ENCODE results near the gene ARID3A. TPM values are rescaled to one million over a fixed set of nuclear protein-coding genes. Genes with fewer than 3 reads are reported as not detected.

Gene ARID3A
- total RNA-seq, 4 donors from 2014 or later, result 1.8 to 9.9 (median 7.8) TPM

DNA sequence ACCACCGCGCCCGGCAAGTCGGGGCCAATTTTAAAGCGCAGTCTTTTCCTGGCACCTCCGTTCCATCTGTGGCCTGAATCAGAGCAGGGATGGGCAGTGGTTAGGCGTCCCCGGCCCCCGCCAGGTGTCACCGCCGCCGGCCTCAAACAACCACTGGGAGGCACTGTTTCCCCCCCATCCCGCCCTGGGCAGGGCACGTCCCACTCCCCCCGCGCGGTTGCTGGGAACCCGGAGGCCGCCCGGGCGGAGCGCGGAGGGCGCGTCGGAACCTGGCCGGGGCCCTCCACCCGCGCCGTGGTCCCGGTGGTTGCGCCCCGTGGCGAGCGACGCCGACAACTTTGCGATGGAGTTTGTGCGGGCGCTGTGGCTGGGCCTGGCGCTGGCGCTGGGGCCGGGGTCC is 74.3 kb downstream of the ARID3A start, which contains the start of gene GRIN3B:
GRIN3B (plus strand) TSS at position 325 of the 400 bp plus-strand sequence; CDS start at position 344, 19 bp downstream.
- peaks cover 0 to 9% of the 10 kb centered on the region in 2 donors for H3K4me1 ChIP-seq
- H3K27ac ChIP-seq, result no peak within 1 kb of the TSS
- intact Hi-C loops (cut with DNase I; ENCODE audit: low total_unique reads), result loop anchor here (2.0 kb wide), 1 partner anchor 229 kb away; no protein-coding TSS in a partner anchor
- DNase-seq (no peak), ATAC-seq (no peak)
- no peaks in the 10 kb centered on the region for H3K9me3 ChIP-seq
- TF ChIP-seq, protein P1, sequence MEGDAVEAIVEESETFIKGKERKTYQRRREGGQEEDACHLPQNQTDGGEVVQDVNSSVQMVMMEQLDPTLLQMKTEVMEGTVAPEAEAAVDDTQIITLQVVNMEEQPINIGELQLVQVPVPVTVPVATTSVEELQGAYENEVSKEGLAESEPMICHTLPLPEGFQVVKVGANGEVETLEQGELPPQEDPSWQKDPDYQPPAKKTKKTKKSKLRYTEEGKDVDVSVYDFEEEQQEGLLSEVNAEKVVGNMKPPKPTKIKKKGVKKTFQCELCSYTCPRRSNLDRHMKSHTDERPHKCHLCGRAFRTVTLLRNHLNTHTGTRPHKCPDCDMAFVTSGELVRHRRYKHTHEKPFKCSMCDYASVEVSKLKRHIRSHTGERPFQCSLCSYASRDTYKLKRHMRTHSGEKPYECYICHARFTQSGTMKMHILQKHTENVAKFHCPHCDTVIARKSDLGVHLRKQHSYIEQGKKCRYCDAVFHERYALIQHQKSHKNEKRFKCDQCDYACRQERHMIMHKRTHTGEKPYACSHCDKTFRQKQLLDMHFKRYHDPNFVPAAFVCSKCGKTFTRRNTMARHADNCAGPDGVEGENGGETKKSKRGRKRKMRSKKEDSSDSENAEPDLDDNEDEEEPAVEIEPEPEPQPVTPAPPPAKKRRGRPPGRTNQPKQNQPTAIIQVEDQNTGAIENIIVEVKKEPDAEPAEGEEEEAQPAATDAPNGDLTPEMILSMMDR (IDR thresholded peaks at IDR 0.05 in 4 of 5, conservative IDR thresholded peaks at IDR 0.05 in 1 of 5), result peak in 4 of 5 experiments; percentile 3 to 47 (median 30)
- no peak for TF ChIP-seq POLR2A (IDR thresholded peaks at IDR 0.05)
- no peak within 1 kb of the TSS for H3K4me3 ChIP-seq
- in situ Hi-C loops (cut with MboI; ENCODE audit: low sequenced_read_pairs in 4 of 4), result no loop called here
- peaks cover 63 to 78% (median 65%) of the 10 kb centered on the region in 3 donors for H3K27me3 ChIP-seq
- no peaks in the 10 kb centered on the region for H3K36me3 ChIP-seq

DNA sequence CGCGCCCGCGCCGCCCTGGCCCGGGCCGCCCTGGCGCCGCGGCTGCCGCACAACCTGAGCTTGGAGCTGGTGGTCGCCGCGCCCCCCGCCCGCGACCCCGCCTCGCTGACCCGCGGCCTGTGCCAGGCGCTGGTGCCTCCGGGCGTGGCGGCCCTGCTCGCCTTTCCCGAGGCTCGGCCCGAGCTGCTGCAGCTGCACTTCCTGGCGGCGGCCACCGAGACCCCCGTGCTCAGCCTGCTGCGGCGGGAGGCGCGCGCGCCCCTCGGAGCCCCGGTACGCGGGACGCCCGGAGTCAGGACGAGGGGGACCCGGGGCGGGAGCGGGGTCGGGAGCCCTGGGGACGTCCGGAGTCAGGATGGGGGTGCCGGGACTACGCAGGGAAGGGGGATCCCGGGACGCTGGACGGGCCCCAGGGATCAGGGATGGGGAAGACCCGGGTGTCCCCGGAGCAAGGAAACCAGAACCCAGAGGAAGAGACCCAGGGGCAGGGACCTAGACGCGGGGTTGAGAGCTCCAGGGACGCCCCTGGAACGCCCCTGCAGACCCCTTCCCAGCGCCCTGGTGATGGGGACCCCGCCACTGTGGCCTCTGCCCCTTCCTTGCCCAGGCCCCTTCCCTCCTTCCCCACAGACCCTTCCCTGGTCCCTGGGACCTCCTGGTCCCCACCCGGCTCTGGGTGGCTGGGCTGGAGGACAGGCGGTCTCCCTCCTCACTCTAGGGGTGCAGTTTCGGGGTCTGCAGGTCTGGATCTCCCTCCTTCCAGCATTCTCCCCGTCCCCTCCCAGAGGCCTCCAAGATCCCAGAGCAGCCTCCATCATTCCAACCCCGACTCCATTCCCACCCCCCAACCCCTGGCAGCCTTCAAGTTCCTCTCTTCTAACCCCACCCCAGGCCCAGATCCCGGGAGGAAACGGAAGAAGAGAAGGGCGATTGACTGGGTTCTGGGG is 75.0 kb downstream of the ARID3A start:
- DNase-seq (no peak), ATAC-seq (peak in 1 of 2 donors; percentile 3)
- H3K27me3 ChIP-seq, result peaks cover 61 to 75% (median 62%) of the 10 kb centered on the region in 3 donors
- H3K4me1 ChIP-seq, result peaks cover 0 to 8% of the 10 kb centered on the region in 2 donors
- no peak overlapping the region for H3K27ac ChIP-seq
- no peaks in the 10 kb centered on the region for H3K9me3 ChIP-seq
- no peaks in the 10 kb centered on the region for H3K36me3 ChIP-seq
- intact Hi-C loops (cut with DNase I; ENCODE audit: low total_unique reads) (loop anchor here (2.0 kb wide), 1 partner anchor 230 kb away; no protein-coding TSS in a partner anchor), in situ Hi-C loops (cut with MboI; ENCODE audit: low sequenced_read_pairs in 4 of 4) (no loop called here)
- H3K4me3 ChIP-seq, result no peak overlapping the region
- no peak for TF ChIP-seq POLR2A (IDR thresholded peaks at IDR 0.05)
- TF ChIP-seq, protein P1 (IDR thresholded peaks at IDR 0.05 in 4 of 5, conservative IDR thresholded peaks at IDR 0.05 in 1 of 5), result no peak

DNA sequence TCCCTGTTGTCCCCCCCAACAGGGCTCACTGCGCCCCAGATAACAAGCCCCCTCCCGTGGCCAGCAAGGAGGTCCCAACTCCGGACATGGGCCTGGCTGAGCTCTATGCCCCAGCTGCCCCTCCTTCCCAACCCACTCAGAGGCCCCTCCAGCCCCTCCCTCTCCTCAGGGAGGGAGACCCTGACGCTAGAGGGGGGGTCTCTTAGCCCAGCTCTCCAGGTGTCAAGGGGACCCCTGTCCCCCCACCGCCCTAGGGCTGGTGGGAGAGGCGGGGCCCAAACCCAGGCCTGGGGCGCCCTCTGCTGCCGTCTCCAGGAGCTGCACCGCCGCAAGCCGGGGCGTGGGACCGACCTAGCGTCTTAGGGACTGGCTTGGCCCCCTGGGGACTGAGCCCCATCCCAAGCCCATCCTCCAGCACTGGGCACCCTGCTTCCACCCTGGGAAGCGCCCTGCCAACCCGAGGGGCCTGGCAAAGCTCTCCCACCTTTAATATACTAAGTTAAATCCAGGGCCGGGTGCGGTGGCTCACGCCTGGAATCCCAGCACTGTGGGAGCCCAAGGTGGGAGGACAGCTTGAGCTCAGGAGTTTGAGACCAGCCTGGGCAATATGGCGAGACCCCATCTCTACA is 75.8 kb downstream of the ARID3A start:
- DNase-seq (no peak), ATAC-seq (peak; percentile 46 to 58)
- H3K9me3 ChIP-seq, result no peaks in the 10 kb centered on the region
- no peak overlapping the region for H3K27ac ChIP-seq
- no peaks in the 10 kb centered on the region for H3K4me1 ChIP-seq
- intact Hi-C loops (cut with DNase I; ENCODE audit: low total_unique reads), result loop anchor here (2.0 kb wide), 1 partner anchor 231 kb away; no protein-coding TSS in a partner anchor
- peaks cover 54 to 67% (median 54%) of the 10 kb centered on the region in 3 donors for H3K27me3 ChIP-seq
- no peak overlapping the region for H3K4me3 ChIP-seq
- in situ Hi-C loops (cut with MboI; ENCODE audit: low sequenced_read_pairs in 4 of 4), result no loop called here
- no peaks in the 10 kb centered on the region for H3K36me3 ChIP-seq
- TF ChIP-seq, protein P1 (IDR thresholded peaks at IDR 0.05 in 4 of 5, conservative IDR thresholded peaks at IDR 0.05 in 1 of 5), result peak; percentile 82 to 92 (median 85)
- TF ChIP-seq POLR2A (IDR thresholded peaks at IDR 0.05), result no peak

DNA sequence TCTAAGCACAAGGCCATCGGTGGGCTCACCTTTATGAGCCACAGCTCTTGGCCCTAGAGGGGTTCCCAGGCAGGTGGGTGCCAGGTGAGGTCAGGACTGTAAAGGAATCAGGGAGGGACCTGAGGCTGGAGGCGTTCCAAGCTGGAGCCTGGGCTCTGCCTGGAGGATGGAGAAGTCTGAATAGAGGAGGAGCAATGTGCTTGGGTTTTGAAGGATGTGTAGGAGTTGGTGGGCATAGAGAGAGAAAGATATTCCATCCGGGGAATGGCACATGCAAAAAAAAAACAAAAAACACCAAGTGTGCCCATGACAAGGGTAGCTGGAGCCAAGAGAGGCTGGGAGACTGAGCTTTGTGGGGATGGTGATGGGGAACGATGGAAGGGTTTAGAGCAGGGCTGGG is 76.8 kb downstream of the ARID3A start:
- H3K27me3 ChIP-seq, result peaks cover 44 to 58% (median 44%) of the 10 kb centered on the region in 3 donors
- in situ Hi-C loops (cut with MboI; ENCODE audit: low sequenced_read_pairs in 4 of 4) (no loop called here), intact Hi-C loops (cut with DNase I; ENCODE audit: low total_unique reads) (no loop called here)
- H3K4me1 ChIP-seq, result no peaks in the 10 kb centered on the region
- no peak overlapping the region for H3K27ac ChIP-seq
- TF ChIP-seq, protein P1 (IDR thresholded peaks at IDR 0.05 in 4 of 5, conservative IDR thresholded peaks at IDR 0.05 in 1 of 5), result no peak
- TF ChIP-seq POLR2A (IDR thresholded peaks at IDR 0.05), result no peak
- no peaks in the 10 kb centered on the region for H3K36me3 ChIP-seq
- DNase-seq, result no peak
- ATAC-seq, result no peak
- H3K4me3 ChIP-seq, result no peak overlapping the region
- H3K9me3 ChIP-seq, result no peaks in the 10 kb centered on the region

Measured in gastrocnemius medialis (tissue), 4 donors.